Mesothelial cell of epicardium (in vitro differentiated cells): ENCODE results near the gene PRIMA1. TPM values are rescaled to one million over a fixed set of nuclear protein-coding genes. Genes with fewer than 3 reads are reported as not detected.

Experiments
- DNase-seq, 2 experiments: peaks; one replicate each; pipeline ENCODE4 v3.0.0; 2021; ENCODE audit warnings: low spot score in 2 of 2; ENCODE audit not compliant: unreplicated experiment in 2 of 2
- H3K27ac Mint-ChIP-seq: 2 replicates; pipeline ENCODE4 v1.8.0; 2021; ENCODE audit warnings: mixed read lengths
- H3K27me3 Mint-ChIP-seq: 2 replicates; pipeline ENCODE4 v1.8.0; 2021; ENCODE audit warnings: low read depth, mixed read lengths
- H3K36me3 Mint-ChIP-seq: 2 replicates; pipeline ENCODE4 v1.8.0; 2021; ENCODE audit warnings: mixed read lengths
- H3K4me1 Mint-ChIP-seq: 2 replicates; pipeline ENCODE4 v1.8.0; 2021; ENCODE audit warnings: mixed read lengths
- H3K4me3 Mint-ChIP-seq: 2 replicates; pipeline ENCODE4 v1.8.0; 2021; ENCODE audit warnings: mild to moderate bottlenecking, moderate library complexity, mixed read lengths
- H3K9me3 Mint-ChIP-seq: 2 replicates; pipeline ENCODE4 v1.8.0; 2021; ENCODE audit warnings: mixed read lengths
- CTCF ChIP-seq: fragments of 200-600 bp; sonication (generic); IDR thresholded peaks from one replicate; pipeline ENCODE4 v1.5.0; 2021; ENCODE audit warnings: antibody characterized with exemption; ENCODE audit not compliant: unreplicated experiment
- total RNA-seq: library from RNA; stranded (reverse); gene quantifications from 3 replicates; pipeline ENCODE4 v1.2.1, GENCODE V29; 2021

The PRIMA1 gene
- total RNA-seq, 1 donor from 2014 or later, result 2.3 TPM

- no peak for TF ChIP-seq CTCF
- no peak for DNase-seq
- no peaks in the 10 kb centered on the region for H3K36me3 Mint-ChIP-seq
- H3K27me3 Mint-ChIP-seq, result no peaks in the 10 kb centered on the region
- no peak overlapping the region for H3K27ac Mint-ChIP-seq
- no peak overlapping the region for H3K4me3 Mint-ChIP-seq
- H3K9me3 Mint-ChIP-seq, result no peaks in the 10 kb centered on the region
- H3K4me1 Mint-ChIP-seq, result no peaks in the 10 kb centered on the region
These were observed 81.8 kb downstream of the PRIMA1 start for GRCh38 chr14:93706360-93706955.

DNA sequence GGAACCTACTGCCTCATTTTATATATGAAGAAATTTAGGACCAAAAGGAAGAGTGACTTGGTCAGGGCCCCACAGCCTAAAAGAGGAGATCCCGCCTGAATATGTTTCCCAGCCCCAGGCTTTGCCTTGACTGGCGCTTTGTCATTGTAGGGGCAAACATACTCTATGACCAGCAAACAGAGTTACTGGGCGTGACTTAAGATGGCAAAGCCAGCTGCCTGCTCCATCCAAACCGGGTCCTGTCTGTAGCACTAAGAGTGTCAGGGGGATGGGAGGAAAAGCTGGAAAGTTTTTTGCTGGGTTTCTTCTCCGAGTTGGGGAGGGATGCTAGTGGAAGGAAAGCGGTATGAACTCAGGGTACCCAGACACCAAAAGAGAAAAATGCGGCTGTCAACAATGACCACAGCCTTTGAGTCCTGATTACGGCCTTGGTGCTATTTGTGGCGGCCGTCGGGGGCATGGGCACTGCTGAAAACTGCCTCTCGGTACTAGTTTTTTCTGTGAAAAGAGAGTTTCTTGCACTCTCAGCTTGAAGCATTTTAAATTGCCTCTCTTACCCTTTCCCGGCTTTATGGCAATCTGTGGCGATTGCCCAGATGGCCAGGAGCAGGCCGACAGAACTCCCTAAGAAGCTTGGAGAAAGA lies 82.7 kb downstream of the PRIMA1 start:
- Mint-ChIP-seq H3K27ac (no peak overlapping the region), H3K36me3 (no peaks in the 10 kb centered on the region), H3K9me3 (no peaks in the 10 kb centered on the region), H3K4me1 (no peaks in the 10 kb centered on the region), H3K4me3 (no peak overlapping the region), H3K27me3 (no peaks in the 10 kb centered on the region)
- no peak for DNase-seq
- no peak for TF ChIP-seq CTCF

DNA sequence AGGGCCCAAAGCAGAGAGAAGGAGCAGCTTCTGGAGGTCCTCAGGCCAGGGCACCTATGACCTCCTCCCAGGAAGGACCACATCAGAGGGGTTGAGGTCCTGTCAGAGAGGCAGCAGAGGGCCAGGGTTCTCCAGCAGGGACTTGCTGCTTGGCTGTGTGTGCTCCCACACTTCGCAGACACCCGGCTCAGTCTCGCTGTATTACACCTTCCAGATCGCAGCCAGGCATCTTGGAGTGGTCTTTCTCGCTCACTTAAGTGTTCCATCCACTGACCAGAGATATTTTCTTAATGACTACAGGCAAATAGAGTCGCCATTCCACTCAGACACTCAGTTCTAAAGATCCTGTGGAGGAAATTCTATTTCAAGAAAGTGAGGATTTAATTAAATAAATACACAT lies 84.3 kb downstream of the PRIMA1 start:
- no peak overlapping the region for H3K4me3 Mint-ChIP-seq
- peaks cover 4% of the 10 kb centered on the region for H3K27me3 Mint-ChIP-seq
- no peak for TF ChIP-seq CTCF
- H3K4me1 Mint-ChIP-seq, result no peaks in the 10 kb centered on the region
- peaks cover 12% of the 10 kb centered on the region for H3K9me3 Mint-ChIP-seq
- H3K27ac Mint-ChIP-seq, result no peak overlapping the region
- no peaks in the 10 kb centered on the region for H3K36me3 Mint-ChIP-seq
- DNase-seq, result no peak

DNA sequence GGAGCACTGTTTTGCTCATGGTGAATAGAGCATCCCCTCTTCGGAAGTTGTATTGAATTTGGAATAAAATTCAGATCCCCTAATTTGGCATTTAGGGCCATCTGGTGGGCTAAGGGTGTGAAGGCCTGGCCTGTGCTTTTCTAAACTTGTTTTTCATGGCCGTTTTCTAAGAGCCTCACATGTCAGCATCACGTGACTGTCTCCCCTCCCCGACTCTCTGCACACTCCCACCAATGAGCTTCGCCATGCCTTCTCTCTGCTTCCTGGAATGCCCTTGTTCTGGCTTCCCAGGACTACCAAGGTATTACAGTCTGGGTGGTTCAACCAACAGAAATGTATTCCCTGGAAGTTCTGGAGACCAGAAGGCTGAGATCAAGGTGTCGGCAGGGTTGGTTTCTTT lies 85.3 kb downstream of the PRIMA1 start:
- H3K4me3 Mint-ChIP-seq, result no peak overlapping the region
- peaks cover 4% of the 10 kb centered on the region for H3K27me3 Mint-ChIP-seq
- no peaks in the 10 kb centered on the region for H3K4me1 Mint-ChIP-seq
- DNase-seq, result no peak
- H3K9me3 Mint-ChIP-seq, result peaks cover 16% of the 10 kb centered on the region
- no peaks in the 10 kb centered on the region for H3K36me3 Mint-ChIP-seq
- TF ChIP-seq CTCF, result no peak
- no peak overlapping the region for H3K27ac Mint-ChIP-seq

- DNase-seq, result no peak
- TF ChIP-seq CTCF, result no peak
- no peak overlapping the region for H3K27ac Mint-ChIP-seq
- no peaks in the 10 kb centered on the region for H3K4me1 Mint-ChIP-seq
- no peaks in the 10 kb centered on the region for H3K36me3 Mint-ChIP-seq
- no peak overlapping the region for H3K4me3 Mint-ChIP-seq
- peaks cover 4% of the 10 kb centered on the region for H3K27me3 Mint-ChIP-seq
- peaks cover 20% of the 10 kb centered on the region for H3K9me3 Mint-ChIP-seq
These were observed 86.7 kb downstream of the PRIMA1 start for GRCh38 chr14:93701562-93701961.
